HG03378 (cell line): ENCODE results near the gene ANAPC16.
"Not testable (repeated sequence)": the region's sequence is repeated elsewhere in the genome, so short reads cannot be mapped to it uniquely, and the experiment has no call there.

ENCODE experiments used
- ATAC-seq: cut with Tn5 transposase; IDR thresholded peaks from one replicate; pipeline ENCODE4 v1.9.1; 2021; ENCODE audit warnings: mild to moderate bottlenecking, moderate library complexity; ENCODE audit not compliant: unreplicated experiment

The ANAPC16 gene

GRCh38 chr10:72242675-72243074 is 26.9 kb downstream of the ANAPC16 start:
- ATAC-seq = no peak

GRCh38 chr10:72243822-72244437 is 28.1 kb downstream of the ANAPC16 start:
- ATAC-seq = no peak

GRCh38 chr10:72244573-72245038 is 28.8 kb downstream of the ANAPC16 start:
- no peak for ATAC-seq

- no peak for ATAC-seq
These were observed 30.2 kb downstream of the ANAPC16 start for GRCh38 chr10:72245949-72246525.

GRCh38 chr10:72248468-72249151 is 32.8 kb downstream of the ANAPC16 start:
- ATAC-seq = peak; percentile 79

GRCh38 chr10:72249176-72249862 is 33.5 kb downstream of the ANAPC16 start:
- ATAC-seq = not testable (repeated sequence)

GRCh38 chr10:72250666-72251065 is 34.9 kb downstream of the ANAPC16 start:
- ATAC-seq = no peak

- no peak for ATAC-seq
These were observed 35.8 kb downstream of the ANAPC16 start for GRCh38 chr10:72251635-72252034.

GRCh38 chr10:72252972-72253371 is 37.2 kb downstream of the ANAPC16 start:
- ATAC-seq = no peak

- ATAC-seq = no peak
These were observed 37.8 kb downstream of the ANAPC16 start for GRCh38 chr10:72253578-72253977.

GRCh38 chr10:72254813-72255568 is 39.2 kb downstream of the ANAPC16 start:
- no peak for ATAC-seq

- ATAC-seq = no peak
These were observed 40.3 kb downstream of the ANAPC16 start for GRCh38 chr10:72255977-72256729.

- ATAC-seq = no peak
These were observed 41.5 kb downstream of the ANAPC16 start for GRCh38 chr10:72257051-72257892.

- ATAC-seq = no peak
These were observed 42.8 kb downstream of the ANAPC16 start for GRCh38 chr10:72258617-72259016.

GRCh38 chr10:72259491-72260238 is 43.9 kb downstream of the ANAPC16 start:
- no peak for ATAC-seq

GRCh38 chr10:72260239-72260975 is 44.6 kb downstream of the ANAPC16 start:
- peak; percentile 37 for ATAC-seq

GRCh38 chr10:72260976-72261783 is 45.4 kb downstream of the ANAPC16 start:
- ATAC-seq = peak; percentile 45
